Tibial nerve (tissue), 4 donors: ENCODE data around the gene SHISAL1. TPM values are rescaled to one million over a fixed set of nuclear protein-coding genes. Genes with fewer than 3 reads are reported as not detected.

Experiments used
- DNase-seq, 2 donors: peaks; one replicate each; pipeline ENCODE4 v3.0.0-alpha.2; 2019; ENCODE audit warnings: low spot score in 2 of 2
- H3K27ac ChIP-seq, 4 donors: fragments of 200-600 bp; sonication (generic) in 3 of 4; one replicate each; pipeline ENCODE4 v1.5.1; 2017 to 2019; ENCODE audit warnings: mild to moderate bottlenecking in 1 of 4
- H3K27me3 ChIP-seq, 2 donors: fragments of 200-600 bp; sonication (generic) in 1 of 2; one replicate each; pipeline versions ENCODE4 v1.5.1 to v1.6.0; 2017 to 2019
- H3K36me3 ChIP-seq, 3 donors: fragments of 200-600 bp; sonication (generic); one replicate each; pipeline ENCODE4 v1.5.1; 2018 to 2019
- H3K4me1 ChIP-seq, 4 donors: fragments of 200-600 bp; sonication (generic) in 3 of 4; one replicate each; pipeline ENCODE4 v1.5.1; 2017 to 2019
- H3K4me3 ChIP-seq, 4 donors: fragments of 200-600 bp; sonication (generic) in 3 of 4; one replicate each; pipeline ENCODE4 v1.5.1; 2017 to 2019; ENCODE audit warnings: mild to moderate bottlenecking in 1 of 4, moderate library complexity in 1 of 4
- H3K9me3 ChIP-seq, 4 donors: fragments of 200-600 bp; sonication (generic) in 3 of 4; one replicate each; pipeline ENCODE4 v1.5.1; 2017 to 2019
- EP300 ChIP-seq, 2 donors: sonication (generic); formaldehyde crosslinking; IDR thresholded peaks; one replicate each; pipeline ENCODE4 v1.6.1; 2017; ENCODE audit warnings: antibody characterized with exemption in 2 of 2, mild to moderate bottlenecking in 1 of 2
- POLR2A ChIP-seq, 2 donors: fragments of 450-650 bp; IDR thresholded peaks; one replicate each; pipeline ENCODE4 v1.6.1; 2017; ENCODE audit warnings: antibody characterized with exemption in 2 of 2, mild to moderate bottlenecking in 2 of 2, moderate library complexity in 2 of 2
- WGBS, 2 donors: methylation state at CpG; one replicate each; pipeline ENCODE4 v1.1.5; 2018; 5-methylcytosine and 5-hydroxymethylcytosine counted together
- total RNA-seq, 4 donors: library from RNA; depleted of rRNA; stranded (reverse); fragments of >200 nt; gene quantifications; one replicate each; pipeline ENCODE4 v1.1.0, GENCODE V29; 2016
- TF ChIP-seq, protein P1 (sequence below), 5 experiments: fragments of 200-600 bp in 3 of 5; fragments of 450-650 bp in 2 of 5; sonication (generic) in 3 of 5; IDR thresholded peaks; one replicate each; pipeline ENCODE4 v1.5.1; 2016 to 2019; ENCODE audit warnings: antibody characterized with exemption in 5 of 5, mild to moderate bottlenecking in 3 of 5, moderate library complexity in 2 of 5

SHISAL1 gene
- total RNA-seq, 4 donors from 2014 or later: 0.22 to 1.0 (median 0.59) TPM

DNA sequence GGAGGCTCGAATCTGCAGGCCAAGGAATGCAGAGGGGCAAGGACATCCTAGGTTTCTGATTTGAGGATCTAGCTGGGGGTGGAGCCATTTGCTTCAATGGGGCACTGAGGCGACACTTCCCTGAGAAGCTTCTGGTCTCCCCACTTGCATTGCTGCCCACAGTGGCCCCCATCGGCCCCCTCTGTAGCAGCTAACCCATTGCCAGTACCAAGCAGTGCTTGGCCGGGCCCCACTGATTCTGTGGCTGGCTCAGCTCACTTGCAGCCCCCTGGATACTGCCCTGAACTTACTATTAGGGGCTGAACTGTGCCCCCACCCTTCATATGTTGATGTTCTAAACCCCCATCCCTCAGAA lies 42.9 kb upstream of the SHISAL1 start:
- TF ChIP-seq, protein P1, sequence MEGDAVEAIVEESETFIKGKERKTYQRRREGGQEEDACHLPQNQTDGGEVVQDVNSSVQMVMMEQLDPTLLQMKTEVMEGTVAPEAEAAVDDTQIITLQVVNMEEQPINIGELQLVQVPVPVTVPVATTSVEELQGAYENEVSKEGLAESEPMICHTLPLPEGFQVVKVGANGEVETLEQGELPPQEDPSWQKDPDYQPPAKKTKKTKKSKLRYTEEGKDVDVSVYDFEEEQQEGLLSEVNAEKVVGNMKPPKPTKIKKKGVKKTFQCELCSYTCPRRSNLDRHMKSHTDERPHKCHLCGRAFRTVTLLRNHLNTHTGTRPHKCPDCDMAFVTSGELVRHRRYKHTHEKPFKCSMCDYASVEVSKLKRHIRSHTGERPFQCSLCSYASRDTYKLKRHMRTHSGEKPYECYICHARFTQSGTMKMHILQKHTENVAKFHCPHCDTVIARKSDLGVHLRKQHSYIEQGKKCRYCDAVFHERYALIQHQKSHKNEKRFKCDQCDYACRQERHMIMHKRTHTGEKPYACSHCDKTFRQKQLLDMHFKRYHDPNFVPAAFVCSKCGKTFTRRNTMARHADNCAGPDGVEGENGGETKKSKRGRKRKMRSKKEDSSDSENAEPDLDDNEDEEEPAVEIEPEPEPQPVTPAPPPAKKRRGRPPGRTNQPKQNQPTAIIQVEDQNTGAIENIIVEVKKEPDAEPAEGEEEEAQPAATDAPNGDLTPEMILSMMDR (IDR thresholded peaks at IDR 0.05): no peak
- TF ChIP-seq POLR2A (IDR thresholded peaks at IDR 0.05) (no peak), EP300 (IDR thresholded peaks at IDR 0.05) (no peak)
- no peak overlapping the region for H3K4me3 ChIP-seq
- H3K36me3 ChIP-seq: no peaks in the 10 kb centered on the region
- H3K9me3 ChIP-seq: no peaks in the 10 kb centered on the region
- peaks cover 0 to 15% of the 10 kb centered on the region in 2 donors for H3K27me3 ChIP-seq
- peaks cover 0 to 27% (median 0%) of the 10 kb centered on the region in 4 donors for H3K4me1 ChIP-seq
- WGBS, 2 donors: 70 to 72% methylated on average over 3 to 4 of the region's 4 CpGs
- DNase-seq: no peak
- H3K27ac ChIP-seq: no peak overlapping the region

DNA sequence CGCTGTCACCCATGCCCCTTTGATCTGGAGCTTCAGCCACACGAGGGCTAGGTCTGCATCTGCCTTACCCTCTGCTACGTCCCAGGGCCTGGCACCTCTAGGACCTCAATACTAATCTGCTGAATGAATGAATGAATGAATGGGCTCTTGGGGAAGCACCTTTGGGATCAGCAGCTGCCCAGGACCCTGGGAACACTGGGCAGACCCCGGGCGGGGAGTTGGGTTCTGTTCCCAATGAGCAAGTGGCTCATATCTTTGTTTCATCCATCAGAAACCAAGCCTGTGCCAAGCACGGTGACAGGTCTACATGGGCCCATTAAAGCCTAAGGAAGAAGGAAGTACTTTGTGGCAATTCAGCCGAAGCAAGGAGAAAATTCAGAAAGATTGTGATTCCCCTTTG lies 41.5 kb upstream of the SHISAL1 start:
- H3K36me3 ChIP-seq: no peaks in the 10 kb centered on the region
- TF ChIP-seq, protein P1 (IDR thresholded peaks at IDR 0.05): no peak
- no peak for TF ChIP-seq EP300 (IDR thresholded peaks at IDR 0.05)
- TF ChIP-seq POLR2A (IDR thresholded peaks at IDR 0.05): no peak
- H3K4me1 ChIP-seq: peaks cover 0 to 21% (median 0%) of the 10 kb centered on the region in 4 donors
- H3K9me3 ChIP-seq: no peaks in the 10 kb centered on the region
- DNase-seq: no peak
- H3K27ac ChIP-seq: no peak overlapping the region
- H3K4me3 ChIP-seq: no peak overlapping the region
- WGBS, 2 donors: 81 to 82% methylated on average over 7 of the region's 7 CpGs
- H3K27me3 ChIP-seq: peaks cover 0 to 15% of the 10 kb centered on the region in 2 donors

DNA sequence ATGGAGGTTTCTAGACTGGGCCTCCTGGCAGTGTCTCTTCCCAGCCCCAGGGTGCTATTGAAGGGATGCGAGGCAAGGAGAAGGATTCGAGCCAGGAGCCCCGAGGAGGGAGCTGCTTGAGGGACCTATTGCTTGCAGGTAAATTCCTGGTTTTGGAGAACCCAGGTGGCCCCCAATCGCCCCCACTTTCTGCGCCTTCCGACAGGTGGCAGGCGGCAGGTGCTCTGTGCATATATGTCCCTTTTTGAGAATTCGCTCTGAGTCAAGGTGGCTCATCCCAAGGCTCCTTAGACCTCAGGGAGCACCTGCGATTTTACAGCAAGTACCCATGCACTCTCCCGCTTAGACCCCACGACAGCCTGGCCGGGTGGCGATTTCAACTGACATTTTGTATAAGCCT lies 40.3 kb upstream of the SHISAL1 start:
- DNase-seq: no peak
- TF ChIP-seq, protein P1 (IDR thresholded peaks at IDR 0.05): no peak
- TF ChIP-seq EP300 (IDR thresholded peaks at IDR 0.05) (no peak), POLR2A (IDR thresholded peaks at IDR 0.05) (no peak)
- H3K4me3 ChIP-seq: no peak overlapping the region
- H3K27me3 ChIP-seq: peaks cover 0 to 15% of the 10 kb centered on the region in 2 donors
- no peak overlapping the region for H3K27ac ChIP-seq
- H3K36me3 ChIP-seq: no peaks in the 10 kb centered on the region
- H3K9me3 ChIP-seq: no peaks in the 10 kb centered on the region
- WGBS, 2 donors: 69 to 84% methylated on average over 13 of the region's 13 CpGs
- H3K4me1 ChIP-seq: peaks cover 0 to 17% (median 0%) of the 10 kb centered on the region in 4 donors

DNA sequence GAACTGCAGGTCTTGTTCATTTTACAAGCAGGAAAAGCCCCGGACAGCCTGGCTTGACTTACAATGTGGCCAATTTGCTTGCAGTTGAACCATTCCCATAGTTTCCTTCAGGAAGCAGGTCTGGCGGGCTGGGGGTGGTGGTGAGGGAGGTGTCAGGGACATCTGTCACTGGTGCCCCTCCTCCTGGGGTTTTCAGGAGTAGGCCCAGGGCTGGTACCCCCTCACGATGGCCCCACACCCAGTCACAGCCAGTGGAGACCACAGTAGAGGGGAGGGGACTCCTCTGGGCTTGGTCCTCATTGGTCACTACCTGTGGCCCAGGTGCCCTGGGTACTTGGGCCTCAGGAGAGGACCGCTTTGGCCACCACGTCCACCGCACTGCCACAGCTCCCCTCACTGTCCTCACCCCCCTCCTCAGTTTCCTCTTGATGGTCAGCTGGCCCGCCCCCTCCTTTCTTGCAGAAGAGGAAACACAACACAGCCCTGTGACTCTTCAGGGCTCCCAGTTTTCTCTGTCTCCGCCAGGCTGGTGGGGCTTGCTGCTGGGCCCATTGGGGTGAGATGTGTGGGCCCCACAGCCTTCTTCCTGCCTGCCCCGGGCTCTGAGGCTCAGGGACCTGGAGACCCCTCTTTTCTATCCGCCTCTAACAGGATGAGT lies 39.8 kb upstream of the SHISAL1 start:
- peaks cover 0 to 11% (median 0%) of the 10 kb centered on the region in 4 donors for H3K4me1 ChIP-seq
- H3K36me3 ChIP-seq: no peaks in the 10 kb centered on the region
- TF ChIP-seq EP300 (IDR thresholded peaks at IDR 0.05): no peak
- TF ChIP-seq POLR2A (IDR thresholded peaks at IDR 0.05): no peak
- TF ChIP-seq, protein P1 (IDR thresholded peaks at IDR 0.05): no peak
- 47 to 55% methylated on average over 10 of the region's 10 CpGs for WGBS, 2 donors
- H3K4me3 ChIP-seq: no peak overlapping the region
- DNase-seq: no peak
- no peak overlapping the region for H3K27ac ChIP-seq
- peaks cover 0 to 15% of the 10 kb centered on the region in 2 donors for H3K27me3 ChIP-seq
- no peaks in the 10 kb centered on the region for H3K9me3 ChIP-seq

DNA sequence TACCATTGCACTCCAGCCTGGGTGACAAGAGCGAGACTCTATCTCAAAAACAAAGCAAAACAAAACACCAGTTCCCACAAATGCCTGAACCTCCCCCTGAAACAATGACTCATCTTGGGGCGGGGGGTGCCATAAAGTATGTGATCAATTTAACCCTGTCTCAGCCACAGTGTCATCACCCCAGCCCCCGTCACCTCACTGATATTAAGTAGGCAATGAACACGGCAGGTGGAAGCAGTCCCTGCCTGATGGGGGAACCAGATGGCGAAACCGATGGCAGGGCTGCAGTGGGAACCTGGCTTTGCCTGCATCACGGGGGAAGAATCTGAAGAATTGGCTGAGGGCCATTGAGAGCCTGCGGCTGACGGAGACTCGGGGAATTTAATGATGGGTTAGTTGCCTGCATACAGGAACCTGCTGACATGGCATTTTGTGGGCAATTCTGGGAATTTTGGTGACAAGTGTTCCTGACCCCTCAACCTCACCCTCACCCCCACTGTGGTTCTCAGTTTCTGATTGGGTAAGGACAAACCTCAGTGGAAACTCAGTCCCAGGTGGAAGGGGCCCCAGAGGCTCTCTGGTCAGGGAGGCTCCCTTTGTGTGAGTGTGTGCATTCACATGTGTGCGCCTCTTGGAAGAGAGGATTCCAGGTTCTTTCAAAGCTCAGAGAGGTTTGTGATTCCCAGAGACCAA lies 39.1 kb upstream of the SHISAL1 start:
- H3K4me1 ChIP-seq: peaks cover 0 to 11% (median 0%) of the 10 kb centered on the region in 4 donors
- no peak for TF ChIP-seq EP300 (IDR thresholded peaks at IDR 0.05)
- DNase-seq: no peak
- H3K9me3 ChIP-seq: no peaks in the 10 kb centered on the region
- peaks cover 0 to 15% of the 10 kb centered on the region in 2 donors for H3K27me3 ChIP-seq
- H3K27ac ChIP-seq: no peak overlapping the region
- no peak overlapping the region for H3K4me3 ChIP-seq
- WGBS, 2 donors: 9 to 14% methylated on average over 11 of the region's 11 CpGs
- no peaks in the 10 kb centered on the region for H3K36me3 ChIP-seq
